ENCODE measurements around the gene HDAC9.

HDAC9 gene

GRCh38 chr7:18927134-18927533 is 431.6 kb downstream of the HDAC9 start:
- Histone ChIP-seq H3K27ac (ENCODE audit: low read depth, low read length) (no peak overlapping the region), H3K4me3 (ENCODE audit: insufficient read depth, low read length, poor library complexity, severe bottlenecking) (no peak overlapping the region), H3K27me3 (ENCODE audit: low read length) (no peaks in the 10 kb centered on the region), H3K36me3 (ENCODE audit: low read length) (no peaks in the 10 kb centered on the region), H3K9ac (ENCODE audit: low read length) (no peak overlapping the region), H3K79me2 (ENCODE audit: insufficient read depth, low read length) (no peaks in the 10 kb centered on the region), H3K9me3 (ENCODE audit: insufficient read depth, low read length) (no peaks in the 10 kb centered on the region), H2AFZ (ENCODE audit: low read depth, low read length, severe bottlenecking) (no peak overlapping the region), H3F3A (ENCODE audit: insufficient read depth) (no peaks in the 10 kb centered on the region), H3K9me2 (replicated peaks; ENCODE audit: insufficient read depth, low read length) (no peaks in the 10 kb centered on the region), H3K4me2 (ENCODE audit: low read depth, low read length, poor library complexity, severe bottlenecking) (no peak overlapping the region), H4K20me1 (ENCODE audit: low read depth, low read length) (no peaks in the 10 kb centered on the region)
- no peak for TF ChIP-seq CTCF (IDR thresholded peaks at IDR 0.05; ENCODE audit: insufficient read depth, low read length, poor library complexity, severe bottlenecking)

GRCh38 chr7:18936265-18936664 is 440.7 kb downstream of the HDAC9 start:
- Histone ChIP-seq H3K4me2 (ENCODE audit: low read depth, low read length, poor library complexity, severe bottlenecking) (no peak overlapping the region), H4K20me1 (ENCODE audit: low read depth, low read length) (no peaks in the 10 kb centered on the region), H3K36me3 (ENCODE audit: low read length) (no peaks in the 10 kb centered on the region), H3K9ac (ENCODE audit: low read length) (no peak overlapping the region), H3K9me3 (ENCODE audit: insufficient read depth, low read length) (no peaks in the 10 kb centered on the region), H3K9me2 (replicated peaks; ENCODE audit: insufficient read depth, low read length) (no peaks in the 10 kb centered on the region), H2AFZ (ENCODE audit: low read depth, low read length, severe bottlenecking) (no peak overlapping the region), H3K4me3 (ENCODE audit: insufficient read depth, low read length, poor library complexity, severe bottlenecking) (no peak overlapping the region), H3K27me3 (ENCODE audit: low read length) (no peaks in the 10 kb centered on the region), H3K79me2 (ENCODE audit: insufficient read depth, low read length) (no peaks in the 10 kb centered on the region), H3K27ac (ENCODE audit: low read depth, low read length) (no peak overlapping the region), H3F3A (ENCODE audit: insufficient read depth) (no peaks in the 10 kb centered on the region)
- TF ChIP-seq CTCF (IDR thresholded peaks at IDR 0.05; ENCODE audit: insufficient read depth, low read length, poor library complexity, severe bottlenecking) (no peak), EZH2phosphoT487 (conservative IDR thresholded peaks at IDR 0.05; ENCODE audit: low read length) (no peak)

- no peaks in the 10 kb centered on the region for H3K27me3 ChIP-seq (ENCODE audit: low read length)
- TF ChIP-seq CTCF (IDR thresholded peaks at IDR 0.05; ENCODE audit: insufficient read depth, low read length, poor library complexity, severe bottlenecking) (no peak), EZH2phosphoT487 (conservative IDR thresholded peaks at IDR 0.05; ENCODE audit: low read length) (no peak)
- H3K79me2 ChIP-seq (ENCODE audit: insufficient read depth, low read length), result no peaks in the 10 kb centered on the region
- H2AFZ ChIP-seq (ENCODE audit: low read depth, low read length, severe bottlenecking), result no peak overlapping the region
- H3F3A ChIP-seq (ENCODE audit: insufficient read depth), result no peaks in the 10 kb centered on the region
- H3K4me2 ChIP-seq (ENCODE audit: low read depth, low read length, poor library complexity, severe bottlenecking), result no peak overlapping the region
- H3K9me2 ChIP-seq (replicated peaks; ENCODE audit: insufficient read depth, low read length), result no peaks in the 10 kb centered on the region
- H3K4me3 ChIP-seq (ENCODE audit: insufficient read depth, low read length, poor library complexity, severe bottlenecking), result no peak overlapping the region
- no peak overlapping the region for H3K27ac ChIP-seq (ENCODE audit: low read depth, low read length)
- no peaks in the 10 kb centered on the region for H3K9me3 ChIP-seq (ENCODE audit: insufficient read depth, low read length)
- no peak overlapping the region for H3K9ac ChIP-seq (ENCODE audit: low read length)
- no peaks in the 10 kb centered on the region for H4K20me1 ChIP-seq (ENCODE audit: low read depth, low read length)
- no peaks in the 10 kb centered on the region for H3K36me3 ChIP-seq (ENCODE audit: low read length)
Measured at GRCh38 chr7:18939771-18940592, 444.4 kb downstream of the HDAC9 start.
